ENCODE measurements around the gene AKAP17A.

DNA sequence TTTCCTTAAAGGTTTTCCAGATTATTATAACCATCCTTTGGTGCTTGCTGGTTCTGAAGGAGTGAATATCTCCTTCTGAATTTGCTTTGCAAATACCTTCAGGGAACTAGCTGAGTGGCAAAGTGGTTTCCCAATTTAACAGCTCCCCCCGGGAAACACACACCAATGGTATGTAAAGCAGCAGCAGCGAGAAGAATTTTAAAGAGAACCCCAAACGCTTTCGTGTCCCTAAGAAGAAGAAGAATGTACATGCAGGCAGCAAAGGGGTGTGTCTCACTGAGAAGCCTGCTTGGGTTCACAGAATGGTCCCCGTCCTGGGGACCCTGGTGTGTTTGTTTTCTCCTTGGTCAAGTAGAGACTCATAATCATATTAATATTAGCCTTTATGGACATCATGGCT is 4.2 kb upstream of the AKAP17A start:
- TF ChIP-seq, protein P1, sequence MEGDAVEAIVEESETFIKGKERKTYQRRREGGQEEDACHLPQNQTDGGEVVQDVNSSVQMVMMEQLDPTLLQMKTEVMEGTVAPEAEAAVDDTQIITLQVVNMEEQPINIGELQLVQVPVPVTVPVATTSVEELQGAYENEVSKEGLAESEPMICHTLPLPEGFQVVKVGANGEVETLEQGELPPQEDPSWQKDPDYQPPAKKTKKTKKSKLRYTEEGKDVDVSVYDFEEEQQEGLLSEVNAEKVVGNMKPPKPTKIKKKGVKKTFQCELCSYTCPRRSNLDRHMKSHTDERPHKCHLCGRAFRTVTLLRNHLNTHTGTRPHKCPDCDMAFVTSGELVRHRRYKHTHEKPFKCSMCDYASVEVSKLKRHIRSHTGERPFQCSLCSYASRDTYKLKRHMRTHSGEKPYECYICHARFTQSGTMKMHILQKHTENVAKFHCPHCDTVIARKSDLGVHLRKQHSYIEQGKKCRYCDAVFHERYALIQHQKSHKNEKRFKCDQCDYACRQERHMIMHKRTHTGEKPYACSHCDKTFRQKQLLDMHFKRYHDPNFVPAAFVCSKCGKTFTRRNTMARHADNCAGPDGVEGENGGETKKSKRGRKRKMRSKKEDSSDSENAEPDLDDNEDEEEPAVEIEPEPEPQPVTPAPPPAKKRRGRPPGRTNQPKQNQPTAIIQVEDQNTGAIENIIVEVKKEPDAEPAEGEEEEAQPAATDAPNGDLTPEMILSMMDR (IDR thresholded peaks at IDR 0.05 in 8 of 11, conservative IDR thresholded peaks at IDR 0.05 in 3 of 11): no peak
- TF ChIP-seq POLR2A (IDR thresholded peaks at IDR 0.05): no peak
- no peak for TF ChIP-seq POLR2AphosphoS5 (IDR thresholded peaks at IDR 0.05)
